Activated CD4-positive, alpha-beta T cell treated with anti-CD3 and anti-CD28 coated beads, Interleukin-10, Interleukin-2, amounts not matched to agents 100 ng/mL and 50 ng/mL, durations not matched to agents 16 hours and 8 hours (primary cell): ENCODE data around the gene TLR8.

Experiments
- DNase-seq: peaks from one replicate; pipeline ENCODE4 v3.0.0-alpha.2; 2020

TLR8 gene

DNA sequence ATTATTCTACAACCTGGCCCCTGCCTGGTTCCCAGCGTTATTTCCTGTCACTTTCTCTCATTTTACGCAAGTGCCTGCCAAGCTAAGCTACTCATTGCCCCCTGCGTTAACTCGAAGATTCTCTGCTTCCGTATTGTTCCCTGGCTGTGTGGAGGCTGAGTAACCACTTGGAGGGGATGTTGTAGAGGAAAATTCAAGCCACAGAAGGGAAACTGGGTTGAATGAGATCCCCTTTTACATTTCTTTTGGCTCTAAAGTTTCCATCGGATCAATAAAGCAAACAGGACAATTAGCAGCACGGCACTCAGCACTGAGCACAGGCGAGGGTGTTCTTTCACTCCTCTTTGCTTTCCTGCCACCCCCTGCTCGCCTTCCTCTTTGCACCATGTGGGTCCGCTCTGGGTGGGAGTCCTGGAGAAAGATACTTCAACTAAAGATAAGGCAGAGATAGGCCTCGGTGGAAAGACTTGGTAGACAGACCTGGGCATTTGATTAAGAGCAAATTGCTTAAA is 64.3 kb downstream of the TLR8 start:
- peak; percentile 79 for DNase-seq

DNA sequence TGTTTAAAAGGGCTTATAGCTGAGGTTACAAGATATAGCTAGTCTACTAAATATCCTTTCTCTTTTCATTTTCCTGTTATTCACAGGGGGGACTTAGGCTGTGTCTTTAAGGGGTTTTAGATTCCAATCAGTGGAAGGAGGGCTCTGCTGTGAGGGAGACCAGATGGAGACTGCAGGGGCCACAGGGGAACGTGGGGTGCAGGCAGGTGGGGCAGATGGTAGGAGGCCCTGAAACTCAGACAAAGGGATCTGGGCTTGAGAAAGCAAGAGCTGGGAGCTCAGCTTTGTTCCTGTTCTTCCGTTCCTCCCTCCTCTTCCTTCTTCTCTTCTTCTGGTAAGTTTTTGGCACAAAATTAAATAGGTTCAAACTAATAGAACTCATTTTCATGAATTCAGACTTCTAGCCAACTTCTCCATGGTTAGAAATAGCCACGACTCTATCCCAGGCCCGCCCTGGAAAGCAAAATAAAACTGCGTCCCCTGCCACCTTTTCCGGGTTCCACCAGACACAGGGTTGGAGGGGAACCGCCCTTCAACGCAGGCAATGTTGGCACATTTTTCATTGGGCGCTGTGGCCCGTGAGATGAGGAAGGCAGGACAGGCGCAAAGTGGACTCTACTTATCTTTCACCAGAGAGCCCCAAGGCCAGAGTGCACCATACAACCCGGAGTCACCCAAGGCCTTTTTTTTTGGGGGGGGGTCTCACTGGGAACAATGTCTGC is 65.0 kb downstream of the TLR8 start:
- DNase-seq: peak; percentile 70

DNA sequence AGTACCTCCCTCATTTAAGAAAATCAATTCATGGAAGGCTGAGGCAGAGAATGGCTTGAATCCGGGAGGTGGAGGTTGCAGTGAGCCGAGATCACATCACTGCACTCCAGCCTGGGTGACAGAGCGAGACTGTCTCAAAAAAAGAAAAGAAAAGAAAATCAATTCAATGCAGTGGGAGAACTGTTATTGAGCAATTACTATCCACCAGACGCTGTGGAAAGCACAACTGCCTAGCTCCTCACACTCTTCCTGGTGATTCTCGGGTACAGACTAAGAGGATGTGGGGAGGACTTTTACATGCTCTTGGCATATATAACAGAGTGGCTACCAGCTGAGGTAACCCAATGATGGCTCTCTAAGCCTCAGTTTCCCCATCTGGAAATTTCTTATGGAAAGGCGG is 65.8 kb downstream of the TLR8 start:
- DNase-seq: peak; percentile 46
